Upper lobe of left lung (tissue), 4 donors: ENCODE results near the gene HLA-B.
A peak's percentile ranks its signal among the peaks of the same experiment; 100 is the strongest.

ENCODE experiments used
- CTCF ChIP-seq, 6 experiments: fragments of 450-650 bp in 4 of 6; fragments of 200-600 bp in 2 of 6; sonication (generic) in 2 of 6; IDR thresholded peaks; one replicate each; pipeline ENCODE4 v1.5.1; 2016 to 2019; ENCODE audit warnings: antibody characterized with exemption in 6 of 6
- EP300 ChIP-seq, 4 donors: sonication (generic); formaldehyde crosslinking; IDR thresholded peaks; one replicate each; pipeline ENCODE4 v1.5.1; 2017; ENCODE audit warnings: antibody characterized with exemption in 4 of 4, control low read depth in 2 of 4
- POLR2A ChIP-seq, 4 donors: fragments of 450-650 bp; IDR thresholded peaks; one replicate each; pipeline ENCODE4 v1.5.1; 2016 to 2017; ENCODE audit warnings: antibody characterized with exemption in 4 of 4, mild to moderate bottlenecking in 2 of 4
- POLR2AphosphoS5 ChIP-seq, 2 donors: sonication (generic); formaldehyde crosslinking; IDR thresholded peaks; one replicate each; pipeline ENCODE4 v1.5.1; 2017; ENCODE audit warnings: antibody characterized with exemption in 2 of 2

GRCh38 chr6:31308050-31308844, 48.7 kb downstream of the HLA-B start:
- TF ChIP-seq POLR2AphosphoS5 (IDR thresholded peaks at IDR 0.05) (peak in 1 of 2 donors; percentile 6), CTCF (IDR thresholded peaks at IDR 0.05) (no peak), POLR2A (IDR thresholded peaks at IDR 0.05) (no peak), EP300 (IDR thresholded peaks at IDR 0.05) (no peak)
